HG03442 (cell line): ENCODE data around the gene SPSB4.
"Not testable (repeated sequence)": the region's sequence is repeated elsewhere in the genome, so short reads cannot be mapped to it uniquely, and the experiment has no call there.

ENCODE experiments used
- ATAC-seq: cut with Tn5 transposase; IDR thresholded peaks from one replicate; pipeline ENCODE4 v1.9.1; 2021; ENCODE audit warnings: mild to moderate bottlenecking, moderate library complexity; ENCODE audit not compliant: unreplicated experiment

The SPSB4 gene

GRCh38 chr3:141114179-141114745, 63.1 kb downstream of the SPSB4 start:
- no peak for ATAC-seq

- no peak for ATAC-seq
Measured at GRCh38 chr3:141114816-141115460, 63.8 kb downstream of the SPSB4 start.

GRCh38 chr3:141115789-141116541, 64.8 kb downstream of the SPSB4 start:
- no peak for ATAC-seq

- ATAC-seq = no peak
Measured at GRCh38 chr3:141116721-141117120, 65.6 kb downstream of the SPSB4 start.

- ATAC-seq = not testable (repeated sequence)
Measured at GRCh38 chr3:141117982-141118381, 66.8 kb downstream of the SPSB4 start.

GRCh38 chr3:141122455-141123030, 71.4 kb downstream of the SPSB4 start:
- no peak for ATAC-seq

- ATAC-seq = no peak
Measured at GRCh38 chr3:141123677-141124410, 72.7 kb downstream of the SPSB4 start.

- no peak for ATAC-seq
Measured at GRCh38 chr3:141124715-141125114, 73.6 kb downstream of the SPSB4 start.

GRCh38 chr3:141125351-141125750, 74.2 kb downstream of the SPSB4 start:
- no peak for ATAC-seq

- no peak for ATAC-seq
Measured at GRCh38 chr3:141126661-141127343, 75.7 kb downstream of the SPSB4 start.

GRCh38 chr3:141127344-141128125, 76.4 kb downstream of the SPSB4 start:
- no peak for ATAC-seq

GRCh38 chr3:141128126-141128777, 77.1 kb downstream of the SPSB4 start:
- no peak for ATAC-seq

- ATAC-seq = no peak
Measured at GRCh38 chr3:141129049-141129448, 77.9 kb downstream of the SPSB4 start.

GRCh38 chr3:141129541-141130011, 78.4 kb downstream of the SPSB4 start:
- ATAC-seq = no peak

- ATAC-seq = no peak
Measured at GRCh38 chr3:141143517-141143916, 92.4 kb downstream of the SPSB4 start.

- ATAC-seq = no peak
Measured at GRCh38 chr3:141146979-141147470, 95.9 kb downstream of the SPSB4 start.

GRCh38 chr3:141147657-141148056, 96.5 kb downstream of the SPSB4 start:
- ATAC-seq = no peak

GRCh38 chr3:141148169-141148568, 97.0 kb downstream of the SPSB4 start:
- no peak for ATAC-seq

- no peak for ATAC-seq
Measured at GRCh38 chr3:141148770-141149169, 97.6 kb downstream of the SPSB4 start.
